ENCODE data around the gene TTC27.
"Not testable (repeated sequence)": the region's sequence is repeated elsewhere in the genome, so short reads cannot be mapped to it uniquely, and the experiment has no call there.

Gene TTC27

GRCh38 chr2:32812316-32812715 lies 184.5 kb downstream of the TTC27 start:
- no peak for DNase-seq

- no peak for DNase-seq
Observed at GRCh38 chr2:32820088-32820487, 192.2 kb downstream of the TTC27 start.

- no peak for DNase-seq
Observed at GRCh38 chr2:32820701-32821100, 192.9 kb downstream of the TTC27 start.

GRCh38 chr2:32824070-32824809 lies 196.4 kb downstream of the TTC27 start:
- no peak for DNase-seq

- no peak for DNase-seq
Observed at GRCh38 chr2:32825291-32825712, 197.5 kb downstream of the TTC27 start.

GRCh38 chr2:32830196-32830595 lies 202.3 kb downstream of the TTC27 start:
- DNase-seq = no peak

GRCh38 chr2:32832821-32833220 lies 205.0 kb downstream of the TTC27 start:
- no peak for DNase-seq

GRCh38 chr2:32833709-32834108 lies 205.9 kb downstream of the TTC27 start:
- no peak for DNase-seq

- no peak for DNase-seq
Observed at GRCh38 chr2:32835148-32835547, 207.3 kb downstream of the TTC27 start.

GRCh38 chr2:32836933-32837332 lies 209.1 kb downstream of the TTC27 start:
- DNase-seq = no peak

GRCh38 chr2:32838418-32838817 lies 210.6 kb downstream of the TTC27 start:
- DNase-seq = no peak

GRCh38 chr2:32838949-32839348 lies 211.1 kb downstream of the TTC27 start:
- DNase-seq = no peak

- no peak for DNase-seq
Observed at GRCh38 chr2:32841931-32842898, 214.4 kb downstream of the TTC27 start.

GRCh38 chr2:32843699-32844098 lies 215.8 kb downstream of the TTC27 start:
- no peak for DNase-seq

GRCh38 chr2:32844253-32844652 lies 216.4 kb downstream of the TTC27 start:
- DNase-seq = no peak

GRCh38 chr2:32846274-32846673 lies 218.4 kb downstream of the TTC27 start:
- DNase-seq = not testable (repeated sequence)

- no peak for DNase-seq
Observed at GRCh38 chr2:32847734-32848133, 219.9 kb downstream of the TTC27 start.

- no peak for DNase-seq
Observed at GRCh38 chr2:32849456-32850194, 221.8 kb downstream of the TTC27 start.

- DNase-seq = no peak
Observed at GRCh38 chr2:32851777-32852439, 224.1 kb downstream of the TTC27 start.

- no peak for DNase-seq
Observed at GRCh38 chr2:32852856-32853255, 225.0 kb downstream of the TTC27 start.

- DNase-seq = no peak
Observed at GRCh38 chr2:32856891-32857290, 229.0 kb downstream of the TTC27 start.

- no peak for DNase-seq
Observed at GRCh38 chr2:32858713-32859112, 230.9 kb downstream of the TTC27 start.

- no peak for DNase-seq
Observed at GRCh38 chr2:32860385-32860784, 232.5 kb downstream of the TTC27 start.
